IPS-18c (cell line): ENCODE measurements around the gene ZNF768.
"Not testable (repeated sequence)": the region's sequence is repeated elsewhere in the genome, so short reads cannot be mapped to it uniquely, and the experiment has no call there.

ENCODE experiments used
- H3K4me3 ChIP-seq: 2 replicates; pipeline ENCODE4 v1.7.0; 2013; ENCODE audit warnings: low read depth, mild to moderate bottlenecking, low read length, moderate library complexity; ENCODE audit not compliant: insufficient read depth
- H3K9me3 ChIP-seq: one replicate; pipeline ENCODE4 v1.6.1; 2013; ENCODE audit warnings: mild to moderate bottlenecking, low read length, moderate library complexity; ENCODE audit not compliant: control insufficient read depth, insufficient read depth

The ZNF768 gene

DNA sequence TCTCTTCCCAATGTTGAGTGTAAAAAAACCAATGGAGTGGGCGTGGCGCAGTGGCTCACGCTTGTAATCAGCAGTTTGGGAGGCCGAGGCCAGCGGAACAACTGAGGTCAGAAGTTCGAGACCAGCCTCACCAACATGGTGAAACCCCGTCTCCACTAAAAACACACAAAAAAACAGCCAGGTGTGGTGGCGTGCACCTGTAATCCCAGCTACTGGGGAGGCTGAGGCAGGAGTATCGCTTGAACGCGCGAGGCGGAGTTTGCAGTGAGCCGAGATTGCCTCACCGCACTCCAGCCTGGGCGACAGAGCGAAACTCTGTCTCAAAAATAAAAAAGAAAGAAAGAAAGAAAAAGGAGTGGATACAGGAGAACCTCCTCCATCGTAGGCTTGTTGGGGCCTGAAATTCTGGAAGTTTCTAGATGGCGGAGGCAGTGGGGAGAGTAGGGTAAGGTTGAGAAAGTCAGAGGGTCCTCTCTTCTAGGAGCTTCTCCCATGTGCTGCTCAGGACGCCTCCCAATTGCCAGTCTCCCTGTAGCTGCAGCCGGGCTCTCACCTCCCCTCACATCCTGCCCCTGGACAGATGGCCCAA, 32.5 kb upstream of the ZNF768 start:
- H3K4me3 ChIP-seq: peak overlapping the region; percentile 30; the same call in 1 of the 2 replicates
- H3K9me3 ChIP-seq: no peaks in the 10 kb centered on the region

- no peaks in the 10 kb centered on the region for H3K9me3 ChIP-seq
- peak within 1 kb of the TSS; percentile 87 for H3K4me3 ChIP-seq
These were observed 31.8 kb upstream of the ZNF768 start, which contains the start of gene ZNF764 for GRCh38 chr16:30557957-30558788. ZNF764 (minus strand) TSS chr16:30558374; CDS start chr16:30558182, 192 bp downstream.

DNA sequence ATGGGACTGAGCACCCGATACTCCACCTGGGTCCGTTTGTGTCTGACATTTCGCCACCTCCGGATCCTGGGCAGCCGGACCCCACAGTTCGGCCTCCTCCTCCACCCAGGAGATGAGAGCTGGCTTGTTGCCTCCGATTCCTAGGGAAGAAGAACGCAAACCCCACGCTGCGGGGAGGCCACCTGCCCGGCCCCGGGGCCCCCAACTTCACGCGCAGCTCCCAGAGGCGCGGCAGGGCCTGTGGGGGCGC, 31.3 kb upstream of the ZNF768 start:
- Histone ChIP-seq H3K4me3 (peak overlapping the region; percentile 87), H3K9me3 (no peaks in the 10 kb centered on the region)

GRCh38 chr16:30556125-30556473, 29.7 kb upstream of the ZNF768 start:
- peaks cover 2% of the 10 kb centered on the region for H3K9me3 ChIP-seq
- no peak overlapping the region; the same call in 1 of the 2 replicates for H3K4me3 ChIP-seq

DNA sequence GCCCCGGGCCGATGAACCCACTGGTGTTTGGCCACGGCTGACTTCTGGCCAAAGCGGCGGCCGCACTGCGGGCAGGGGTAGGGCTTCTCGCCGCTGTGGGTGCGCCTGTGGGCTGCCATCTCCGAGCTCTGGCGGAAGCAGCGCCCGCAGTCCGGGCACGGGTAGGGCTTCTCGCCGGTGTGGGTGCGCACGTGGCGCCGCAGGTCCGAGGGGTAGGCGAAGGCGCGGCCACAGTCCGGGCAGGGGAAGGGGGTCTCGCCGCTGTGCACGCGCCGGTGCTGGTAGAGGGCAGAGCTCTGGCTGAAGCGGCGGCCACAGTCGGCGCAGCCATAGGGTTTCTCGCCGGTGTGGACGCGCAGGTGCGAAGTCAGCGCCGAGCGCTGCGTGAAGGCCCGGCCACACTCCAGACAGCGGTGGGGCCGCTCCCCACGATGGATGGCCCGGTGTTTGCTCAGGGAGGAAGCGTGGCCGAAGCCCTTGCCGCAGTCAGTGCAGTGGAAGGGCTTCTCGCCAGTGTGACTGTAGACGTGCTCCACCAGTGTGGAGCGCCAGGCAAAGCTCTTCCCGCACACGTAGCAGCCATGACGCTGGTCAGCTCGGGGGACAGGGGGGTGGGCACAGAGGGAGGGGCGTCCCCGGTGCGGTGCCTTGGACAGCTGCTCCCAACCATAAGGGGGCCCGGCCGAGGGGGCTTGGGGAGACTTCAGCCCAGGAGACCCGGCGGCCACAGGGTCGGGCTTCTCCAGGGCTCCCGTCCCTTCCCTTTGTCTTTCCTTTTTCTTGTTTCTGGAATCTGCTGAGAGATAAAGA, 29.2 kb upstream of the ZNF768 start:
- H3K4me3 ChIP-seq: no peak overlapping the region

DNA sequence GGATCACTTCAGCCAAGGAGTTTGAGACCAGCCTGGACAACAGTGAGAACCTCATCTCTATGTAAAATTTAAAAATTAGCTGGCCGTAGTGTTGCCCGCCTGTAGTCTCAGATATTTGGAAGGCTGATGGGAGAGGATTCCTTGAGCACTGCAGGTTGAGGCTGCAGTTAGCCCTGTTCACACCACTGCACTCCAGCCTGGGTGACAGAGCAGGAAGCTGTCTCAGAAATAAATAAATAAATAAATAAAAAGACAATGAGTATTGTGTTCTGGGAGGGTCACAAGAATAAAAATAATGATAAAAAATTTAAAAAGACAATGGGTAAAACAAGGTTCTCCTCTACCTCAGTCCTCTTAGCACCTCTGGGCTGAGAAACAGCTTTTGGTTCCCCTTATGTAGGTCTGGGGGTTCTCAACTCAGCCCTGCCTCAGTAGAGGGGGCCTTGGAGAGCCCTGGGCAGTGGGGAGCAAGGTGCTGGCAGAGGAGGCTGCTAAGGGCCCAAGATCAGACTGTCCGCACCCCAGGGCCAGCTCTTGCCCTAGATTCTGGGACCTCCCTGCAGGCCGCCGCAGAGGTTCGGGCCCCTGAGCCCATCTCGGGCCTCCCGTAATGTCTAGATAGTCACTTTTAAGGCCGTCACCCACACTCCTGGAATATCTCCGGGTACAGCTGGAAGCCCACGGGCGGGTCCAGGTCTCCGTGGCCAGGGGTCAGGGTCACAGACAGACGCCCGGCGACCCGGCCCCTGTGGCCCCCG, 28.4 kb upstream of the ZNF768 start:
- no peak overlapping the region for H3K4me3 ChIP-seq

More for the DNA sequence above, 29.2 kb upstream of the ZNF768 start:
- H3K9me3 ChIP-seq: peaks cover 2% of the 10 kb centered on the region

GRCh38 chr16:30553393-30553899, 27.1 kb upstream of the ZNF768 start:
- Histone ChIP-seq H3K4me3 (no peak overlapping the region), H3K9me3 (peaks cover 2% of the 10 kb centered on the region)

More for the DNA sequence above, 28.4 kb upstream of the ZNF768 start:
- peaks cover 2% of the 10 kb centered on the region for H3K9me3 ChIP-seq

- Histone ChIP-seq H3K9me3 (peaks cover 2% of the 10 kb centered on the region), H3K4me3 (no peak overlapping the region)
These were observed 26.6 kb upstream of the ZNF768 start for GRCh38 chr16:30552956-30553355.

- H3K4me3 ChIP-seq: no peak overlapping the region
These were observed 25.4 kb upstream of the ZNF768 start for GRCh38 chr16:30551781-30552180.

GRCh38 chr16:30548416-30549253, 22.3 kb upstream of the ZNF768 start:
- Histone ChIP-seq H3K9me3 (peaks cover 2% of the 10 kb centered on the region), H3K4me3 (no peak overlapping the region)

More at GRCh38 chr16:30551781-30552180, 25.4 kb upstream of the ZNF768 start:
- H3K9me3 ChIP-seq: peaks cover 2% of the 10 kb centered on the region

DNA sequence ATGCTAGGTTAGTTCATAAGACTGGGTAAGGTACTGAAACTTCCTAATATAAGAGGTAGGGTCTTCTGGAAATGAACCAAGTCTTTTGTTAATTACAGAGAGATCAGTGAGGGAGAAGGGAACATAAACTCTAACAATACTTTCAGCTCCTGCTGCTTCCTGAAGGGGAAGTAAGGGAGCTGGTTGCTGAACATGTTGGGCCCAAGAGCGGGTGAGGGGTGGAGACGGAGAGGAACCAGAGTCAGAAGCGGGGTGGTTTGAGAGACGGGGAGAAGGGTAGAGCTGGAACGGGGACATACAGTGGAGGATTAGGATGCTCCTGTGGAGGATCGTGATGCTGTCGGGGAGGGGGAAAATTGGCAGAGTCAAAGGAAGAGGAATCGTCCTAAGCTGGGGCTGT, 19.7 kb upstream of the ZNF768 start:
- H3K4me3 ChIP-seq: no peak overlapping the region
- H3K9me3 ChIP-seq: no peaks in the 10 kb centered on the region

GRCh38 chr16:30543067-30543466, 16.7 kb upstream of the ZNF768 start:
- Histone ChIP-seq H3K9me3 (no peaks in the 10 kb centered on the region), H3K4me3 (no peak overlapping the region)

- H3K9me3 ChIP-seq: no peaks in the 10 kb centered on the region
- H3K4me3 ChIP-seq: no peak overlapping the region
These were observed 15.3 kb upstream of the ZNF768 start for GRCh38 chr16:30541502-30542329.

- H3K9me3 ChIP-seq, H3K4me3 ChIP-seq: not testable (repeated sequence)
These were observed 14.6 kb upstream of the ZNF768 start for GRCh38 chr16:30540916-30541464.

DNA sequence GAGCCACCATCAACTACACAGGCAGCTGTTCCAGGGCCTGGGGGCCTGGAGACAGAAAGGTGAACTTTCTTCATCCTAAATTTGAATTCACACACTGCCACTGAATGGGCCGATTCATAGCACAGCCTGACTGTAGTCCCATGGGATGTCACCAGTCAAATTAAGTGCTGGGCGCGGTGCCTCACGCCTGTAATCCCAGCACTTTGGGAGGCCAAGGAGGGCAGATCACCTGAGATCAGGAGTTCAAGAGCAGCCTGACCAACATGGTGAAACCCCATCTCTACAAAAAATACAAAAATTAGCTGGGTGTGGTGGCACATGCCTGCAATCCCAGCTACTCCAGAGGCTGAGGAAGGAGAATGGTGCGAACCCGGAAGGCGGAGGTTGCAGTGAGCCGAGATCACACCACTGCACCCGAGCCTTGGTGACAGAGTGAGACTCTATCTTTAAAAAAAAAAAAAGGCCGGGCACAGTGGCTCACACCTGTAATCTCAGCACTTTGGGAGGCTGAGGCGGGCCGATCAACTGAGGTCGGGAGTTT, 13.7 kb upstream of the ZNF768 start:
- H3K4me3 ChIP-seq, H3K9me3 ChIP-seq: not testable (repeated sequence)
